CD4-positive, alpha-beta T cell treated with Interleukin-10 for 1 hour (primary cell): ENCODE data around the gene DOCK2.
"Not testable (repeated sequence)": the region's sequence is repeated elsewhere in the genome, so short reads cannot be mapped to it uniquely, and the experiment has no call there.

ENCODE experiments used
- DNase-seq: peaks from one replicate; pipeline ENCODE4 v3.0.0-alpha.2; 2020

The DOCK2 gene

GRCh38 chr5:169914766-169915165 is 277.7 kb downstream of the DOCK2 start:
- DNase-seq, result no peak

GRCh38 chr5:169917500-169917899 is 280.4 kb downstream of the DOCK2 start:
- DNase-seq, result no peak

DNA sequence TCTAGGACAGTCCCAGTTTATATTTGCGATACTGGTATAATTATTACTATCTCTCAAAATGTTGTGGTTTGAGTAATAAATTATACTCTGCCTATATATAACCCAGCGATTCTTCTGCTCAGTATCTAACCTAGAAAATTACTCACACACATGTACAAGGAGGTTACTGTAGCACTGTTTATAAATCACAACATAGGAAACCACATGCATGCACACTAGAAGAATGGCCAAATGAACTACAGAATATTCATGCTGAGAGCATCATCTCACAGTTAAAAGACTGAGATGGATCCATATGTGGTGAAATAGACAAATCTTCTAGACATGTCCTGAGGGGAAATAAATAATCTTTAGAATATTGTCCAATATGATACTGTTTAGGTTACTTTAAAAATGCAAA is 281.2 kb downstream of the DOCK2 start:
- DNase-seq, result no peak

DNA sequence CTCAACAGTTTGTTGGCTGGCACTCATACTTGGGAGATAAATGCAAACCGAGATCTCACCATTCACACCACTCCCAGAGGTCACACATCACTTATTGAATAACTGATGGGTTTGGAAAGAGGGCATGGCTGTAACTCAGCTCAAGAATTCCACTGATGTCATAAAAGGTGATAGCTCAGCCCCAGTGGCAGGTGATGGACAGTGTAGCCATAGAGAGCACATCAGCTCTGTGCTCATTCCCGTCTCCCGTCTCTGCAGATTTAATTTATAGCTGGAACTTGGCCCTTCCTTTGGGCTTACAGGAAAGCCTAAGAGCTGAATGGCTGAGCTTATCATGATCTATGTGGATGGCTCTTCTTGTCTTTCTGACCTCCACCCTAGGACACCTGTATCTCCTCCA is 283.4 kb downstream of the DOCK2 start:
- DNase-seq, result no peak

DNA sequence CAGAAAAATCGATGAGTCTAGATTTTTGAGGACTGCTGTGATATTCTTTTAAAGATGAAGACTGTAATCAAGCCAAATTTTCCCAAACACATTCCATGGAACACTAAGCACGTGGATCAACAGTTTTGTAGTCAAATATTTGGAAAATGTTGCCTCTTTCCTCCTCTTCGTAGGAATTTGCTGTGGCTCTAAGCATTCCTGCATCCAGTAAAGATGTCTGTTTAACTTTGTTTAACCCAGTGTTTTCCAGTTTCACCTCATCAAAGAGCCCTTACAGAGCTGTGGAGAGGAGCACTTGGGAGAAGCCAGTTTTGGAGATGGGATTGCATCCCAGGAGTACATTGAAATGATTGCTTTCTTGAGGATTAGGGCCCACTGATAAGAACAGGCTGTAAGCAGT is 284.3 kb downstream of the DOCK2 start:
- no peak for DNase-seq

DNA sequence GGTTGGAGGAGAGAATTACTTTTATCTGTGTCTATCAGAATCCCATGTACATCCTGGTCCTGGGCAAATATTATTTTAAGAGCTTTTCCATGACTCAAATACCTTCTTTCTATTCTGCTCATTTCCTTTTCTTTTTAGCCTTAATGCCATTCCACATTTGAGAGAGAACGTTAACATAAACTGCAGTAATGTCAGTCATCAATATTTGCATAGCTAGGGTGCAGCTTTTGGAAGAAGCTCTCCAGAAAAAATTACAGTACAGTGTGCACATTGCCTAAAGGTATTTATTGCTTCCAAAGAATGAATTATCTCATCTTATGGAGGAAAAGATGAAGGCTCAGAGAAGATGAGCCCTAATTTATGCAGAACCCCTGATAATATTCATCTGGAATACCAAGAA is 284.9 kb downstream of the DOCK2 start:
- DNase-seq, result no peak

DNA sequence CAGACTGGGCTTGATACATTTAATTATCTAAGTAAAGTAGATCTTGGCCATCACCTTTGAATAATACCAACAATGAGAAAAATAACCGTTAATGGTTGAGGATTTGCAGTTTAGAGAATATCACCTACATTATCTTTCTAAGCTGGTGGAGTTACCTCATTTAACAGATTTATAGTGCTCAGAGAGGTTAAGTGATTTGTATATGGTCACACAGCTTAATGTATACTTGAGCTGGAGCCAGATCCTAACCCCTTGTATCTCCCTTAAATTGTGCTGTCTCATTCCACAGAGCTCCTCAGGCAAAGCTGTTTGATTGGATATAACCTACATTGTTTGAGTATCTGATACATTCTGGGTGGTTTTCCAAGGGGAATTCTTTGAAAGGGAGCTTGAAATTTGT is 285.4 kb downstream of the DOCK2 start:
- DNase-seq, result no peak

GRCh38 chr5:169923988-169924387 is 286.9 kb downstream of the DOCK2 start:
- DNase-seq, result no peak

DNA sequence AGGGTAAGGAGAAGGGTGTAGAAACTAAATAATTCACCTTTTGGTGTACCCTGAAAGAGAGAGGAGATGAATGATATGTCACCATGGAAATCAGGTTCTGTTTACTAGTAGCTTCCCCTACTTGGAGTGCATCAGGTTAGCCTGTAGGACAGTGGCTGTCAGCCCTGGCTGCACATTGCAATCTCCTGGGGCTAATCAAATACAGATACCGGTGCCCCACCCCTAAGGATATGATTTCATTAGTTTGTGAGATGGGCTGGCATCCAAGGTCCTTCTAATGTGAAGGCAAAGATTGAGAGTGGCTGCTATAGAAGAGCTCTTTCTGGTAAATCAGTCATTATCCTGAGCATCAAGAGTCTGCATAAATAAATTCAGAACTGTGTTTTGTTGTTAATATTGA is 296.1 kb downstream of the DOCK2 start:
- DNase-seq, result no peak

DNA sequence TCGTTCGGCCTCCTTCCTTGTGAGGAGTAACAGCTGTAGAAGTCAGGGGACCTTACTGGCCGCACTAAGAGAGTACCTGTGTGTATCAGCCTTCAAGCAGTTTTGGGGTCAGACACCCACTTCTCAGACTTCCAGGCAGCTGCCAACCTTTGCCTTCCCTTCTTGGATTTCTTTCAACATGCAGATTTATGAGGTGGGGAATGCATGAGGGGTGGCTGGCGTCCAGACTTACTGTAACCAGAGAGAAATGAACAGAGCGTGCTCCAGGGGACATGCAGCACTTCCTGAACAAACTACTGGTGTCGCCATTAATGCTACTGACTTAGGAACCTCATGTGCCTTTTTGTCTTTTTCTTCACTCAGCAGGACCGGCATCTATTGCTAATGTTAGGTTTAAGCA is 296.5 kb downstream of the DOCK2 start:
- DNase-seq, result no peak

DNA sequence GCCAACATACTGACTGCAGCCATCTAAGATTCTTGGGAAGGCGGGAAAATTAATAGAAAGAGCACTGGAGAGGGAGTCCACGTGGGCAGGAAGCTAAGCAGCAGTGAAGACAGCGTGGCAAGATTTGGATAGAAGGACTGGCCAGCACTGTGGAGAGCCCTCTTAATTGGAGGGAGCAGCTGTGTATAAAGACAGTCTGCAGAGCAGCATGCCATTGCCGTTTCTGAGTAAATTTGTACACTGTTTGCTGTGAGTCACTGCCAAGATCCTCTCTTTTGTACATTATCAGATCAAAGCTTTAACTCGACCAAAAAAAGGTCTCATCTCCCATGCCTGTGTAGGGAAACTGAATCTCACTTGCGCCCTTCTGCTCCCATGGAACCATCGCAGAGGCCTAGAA is 297.9 kb downstream of the DOCK2 start:
- no peak for DNase-seq

GRCh38 chr5:169935762-169936161 is 298.7 kb downstream of the DOCK2 start:
- no peak for DNase-seq

DNA sequence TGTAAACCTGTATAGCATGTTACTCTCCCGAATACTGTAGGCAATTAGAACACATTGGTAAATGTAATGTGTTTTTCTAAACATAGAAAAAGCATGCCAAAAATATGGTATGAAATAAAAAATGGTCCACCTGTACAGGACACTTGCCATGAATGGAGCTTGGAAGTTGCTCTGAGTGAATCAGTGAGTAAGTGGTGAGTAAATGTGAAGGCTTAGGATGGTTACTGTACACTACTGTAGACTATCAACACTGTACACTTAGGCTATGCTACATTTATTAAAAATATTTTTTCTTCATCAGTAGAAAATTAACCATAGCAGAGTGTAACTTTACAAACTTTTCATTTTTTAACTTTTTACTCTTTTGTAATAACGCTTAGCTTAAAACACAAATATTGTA is 301.4 kb downstream of the DOCK2 start:
- DNase-seq, result no peak

DNA sequence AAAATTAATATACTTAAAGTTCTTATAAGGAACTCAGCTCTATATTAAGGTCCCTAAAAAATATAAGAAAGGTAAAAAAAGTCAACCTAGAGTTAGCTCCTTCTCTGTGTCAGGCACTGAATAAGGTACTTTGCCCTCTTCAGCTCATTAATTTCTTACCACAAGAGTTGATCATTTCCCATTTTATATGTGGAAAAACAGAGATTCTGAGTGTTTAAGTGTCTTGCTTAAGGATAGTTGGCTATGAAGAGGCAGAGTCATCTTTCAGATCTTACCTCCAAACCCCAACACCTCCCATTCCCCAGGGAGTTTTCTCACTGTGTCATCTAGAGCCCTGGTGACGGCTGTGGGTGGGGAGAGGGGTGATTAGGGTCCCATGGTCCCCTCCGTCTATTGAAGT is 302.7 kb downstream of the DOCK2 start:
- no peak for DNase-seq

GRCh38 chr5:169941542-169941941 is 304.5 kb downstream of the DOCK2 start:
- no peak for DNase-seq

GRCh38 chr5:169942181-169942580 is 305.1 kb downstream of the DOCK2 start:
- no peak for DNase-seq

- DNase-seq, result no peak
Measured at GRCh38 chr5:169943026-169943425, 306.0 kb downstream of the DOCK2 start.

GRCh38 chr5:169944115-169944514 is 307.0 kb downstream of the DOCK2 start:
- no peak for DNase-seq

GRCh38 chr5:169944922-169945680 is 308.0 kb downstream of the DOCK2 start:
- no peak for DNase-seq

GRCh38 chr5:169945831-169946261 is 308.8 kb downstream of the DOCK2 start:
- no peak for DNase-seq

DNA sequence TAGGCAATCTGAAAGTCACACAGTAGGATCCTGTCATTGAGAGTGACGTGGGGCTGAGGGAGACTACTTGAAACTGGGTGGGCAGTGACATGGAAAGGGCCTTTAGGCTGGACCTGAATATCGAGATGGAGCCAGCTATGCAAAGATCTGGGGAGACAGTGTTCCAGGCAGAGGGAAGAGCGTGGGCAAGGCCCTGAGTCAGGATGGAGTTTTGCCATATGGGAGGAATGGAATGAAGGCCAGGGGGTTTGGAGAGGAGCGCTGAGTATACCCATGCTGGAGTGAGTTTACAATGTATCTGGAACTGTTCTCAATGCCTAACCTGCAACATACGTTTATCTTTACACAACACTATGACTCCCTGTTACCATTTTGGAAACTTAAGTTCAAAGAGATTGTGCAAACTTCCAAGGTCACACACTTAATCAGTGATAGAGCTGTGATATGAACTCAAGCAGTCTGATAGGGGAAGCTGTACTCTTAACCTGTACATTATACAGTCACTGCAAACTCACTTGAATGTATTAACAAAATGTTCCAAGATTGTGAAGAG is 309.7 kb downstream of the DOCK2 start:
- DNase-seq, result no peak

DNA sequence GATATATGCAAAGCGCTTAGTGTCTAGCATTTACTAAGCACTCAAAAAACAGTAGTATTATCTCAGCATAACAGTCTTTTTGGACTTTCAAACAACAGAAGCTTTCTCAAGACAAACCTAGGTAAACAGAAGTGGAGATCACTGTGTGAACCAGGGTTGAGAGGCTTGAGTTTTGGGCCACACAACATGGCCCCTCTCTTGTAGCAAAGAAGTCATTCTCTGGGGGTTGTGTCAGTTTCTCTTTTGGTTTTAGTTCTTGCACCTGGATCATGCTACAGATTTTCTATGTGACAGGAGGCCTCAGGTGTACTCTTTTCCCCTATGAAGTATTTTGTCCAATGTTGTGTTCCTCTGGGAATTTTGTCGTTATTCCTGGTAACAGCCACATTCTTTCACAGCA is 313.3 kb downstream of the DOCK2 start:
- no peak for DNase-seq

DNA sequence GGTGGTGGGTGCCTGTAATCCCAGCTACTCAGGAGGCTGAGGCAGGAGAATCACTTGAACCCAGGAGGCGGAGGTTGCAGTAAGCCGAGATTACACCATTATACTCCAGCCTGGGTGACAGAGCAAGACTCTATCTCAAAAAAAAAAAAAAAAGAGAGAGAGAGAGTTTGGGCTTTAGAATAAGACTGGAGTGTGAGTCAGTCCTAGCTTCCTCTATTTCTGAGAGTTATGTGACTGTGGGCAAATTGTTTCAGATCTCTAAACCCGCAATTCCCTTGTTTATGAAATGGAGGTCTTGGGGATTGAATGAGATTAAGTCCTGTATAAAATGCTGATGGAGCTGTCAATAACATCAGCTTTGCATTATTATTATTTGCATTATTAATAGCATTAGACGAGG is 316.1 kb downstream of the DOCK2 start:
- not testable (repeated sequence) for DNase-seq

- no peak for DNase-seq
Measured at GRCh38 chr5:169954786-169955185, 317.7 kb downstream of the DOCK2 start.

- no peak for DNase-seq
Measured at GRCh38 chr5:169956126-169956525, 319.1 kb downstream of the DOCK2 start.
